Measurements from ENCODE around the gene XRCC3.

The XRCC3 gene

GRCh38 chr14:103715052-103716000 lies at the start of gene XRCC3, which contains the start of gene ZFYVE21 (continued):
- no peak for TF ChIP-seq ZNF175 (tag by site-specific recombination; IDR thresholded peaks at IDR 0.05)
- TF ChIP-seq ZBTB1 (tag by site-specific recombination; IDR thresholded peaks at IDR 0.05): no peak
- TF ChIP-seq ZNF529 (tag by site-specific recombination; IDR thresholded peaks at IDR 0.05; ENCODE audit: insufficient replicate concordance): no peak
- TF ChIP-seq, protein P1, sequence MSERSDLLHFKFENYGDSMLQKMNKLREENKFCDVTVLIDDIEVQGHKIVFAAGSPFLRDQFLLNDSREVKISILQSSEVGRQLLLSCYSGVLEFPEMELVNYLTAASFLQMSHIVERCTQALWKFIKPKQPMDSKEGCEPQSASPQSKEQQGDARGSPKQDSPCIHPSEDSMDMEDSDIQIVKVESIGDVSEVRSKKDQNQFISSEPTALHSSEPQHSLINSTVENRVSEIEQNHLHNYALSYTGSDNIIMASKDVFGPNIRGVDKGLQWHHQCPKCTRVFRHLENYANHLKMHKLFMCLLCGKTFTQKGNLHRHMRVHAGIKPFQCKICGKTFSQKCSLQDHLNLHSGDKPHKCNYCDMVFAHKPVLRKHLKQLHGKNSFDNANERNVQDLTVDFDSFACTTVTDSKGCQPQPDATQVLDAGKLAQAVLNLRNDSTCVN (tag by site-specific recombination; optimal IDR thresholded peaks at IDR 0.05): peak; percentile 62
- peak; percentile 62; the same call in 1 of the 2 replicates for TF ChIP-seq ZBTB44 (tag by site-specific recombination; IDR thresholded peaks at IDR 0.05)
- TF ChIP-seq SP2 (tag by site-specific recombination; IDR thresholded peaks at IDR 0.05): peak; percentile 99
- TF ChIP-seq, protein P2, sequence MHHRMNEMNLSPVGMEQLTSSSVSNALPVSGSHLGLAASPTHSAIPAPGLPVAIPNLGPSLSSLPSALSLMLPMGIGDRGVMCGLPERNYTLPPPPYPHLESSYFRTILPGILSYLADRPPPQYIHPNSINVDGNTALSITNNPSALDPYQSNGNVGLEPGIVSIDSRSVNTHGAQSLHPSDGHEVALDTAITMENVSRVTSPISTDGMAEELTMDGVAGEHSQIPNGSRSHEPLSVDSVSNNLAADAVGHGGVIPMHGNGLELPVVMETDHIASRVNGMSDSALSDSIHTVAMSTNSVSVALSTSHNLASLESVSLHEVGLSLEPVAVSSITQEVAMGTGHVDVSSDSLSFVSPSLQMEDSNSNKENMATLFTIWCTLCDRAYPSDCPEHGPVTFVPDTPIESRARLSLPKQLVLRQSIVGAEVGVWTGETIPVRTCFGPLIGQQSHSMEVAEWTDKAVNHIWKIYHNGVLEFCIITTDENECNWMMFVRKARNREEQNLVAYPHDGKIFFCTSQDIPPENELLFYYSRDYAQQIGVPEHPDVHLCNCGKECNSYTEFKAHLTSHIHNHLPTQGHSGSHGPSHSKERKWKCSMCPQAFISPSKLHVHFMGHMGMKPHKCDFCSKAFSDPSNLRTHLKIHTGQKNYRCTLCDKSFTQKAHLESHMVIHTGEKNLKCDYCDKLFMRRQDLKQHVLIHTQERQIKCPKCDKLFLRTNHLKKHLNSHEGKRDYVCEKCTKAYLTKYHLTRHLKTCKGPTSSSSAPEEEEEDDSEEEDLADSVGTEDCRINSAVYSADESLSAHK (tag by site-specific recombination; IDR thresholded peaks at IDR 0.05): no peak
- TF ChIP-seq ZBTB17 (tag by site-specific recombination; IDR thresholded peaks at IDR 0.05): peak; percentile 85
- TF ChIP-seq KLF7 (tag by site-specific recombination; IDR thresholded peaks at IDR 0.05; ENCODE audit: borderline replicate concordance): no peak
- TF ChIP-seq BCL11A (tag by site-specific recombination; IDR thresholded peaks at IDR 0.05; ENCODE audit: low read depth): no peak
- TF ChIP-seq SP7 (tag by site-specific recombination; IDR thresholded peaks at IDR 0.05): no peak
- peak; percentile 96 for TF ChIP-seq ZSCAN30 (tag by site-specific recombination; IDR thresholded peaks at IDR 0.05)
- TF ChIP-seq ZBTB21 (tag by site-specific recombination; IDR thresholded peaks at IDR 0.05): no peak
- TF ChIP-seq ZNF677 (tag by site-specific recombination; IDR thresholded peaks at IDR 0.05): 0 out of 2 replicates have a peak, but pooled peaks have one; percentile 37
- TF ChIP-seq ZNF837 (tag by site-specific recombination; IDR thresholded peaks at IDR 0.05): no peak
- no peak for TF ChIP-seq ZNF362 (tag by site-specific recombination; IDR thresholded peaks at IDR 0.05)
- no peak for TF ChIP-seq ZIC2 (tag by site-specific recombination; IDR thresholded peaks at IDR 0.05)
- no peak for TF ChIP-seq AEBP2 (tag by site-specific recombination; IDR thresholded peaks at IDR 0.05; ENCODE audit: borderline replicate concordance)
- no peak for TF ChIP-seq ZNF624 (tag by site-specific recombination; IDR thresholded peaks at IDR 0.05)
- TF ChIP-seq ZNF488 (tag by site-specific recombination; IDR thresholded peaks at IDR 0.05): no peak
- peak; percentile 78 for TF ChIP-seq GLIS1 (tag by site-specific recombination; IDR thresholded peaks at IDR 0.05)
- TF ChIP-seq KLF9 (tag by site-specific recombination; IDR thresholded peaks at IDR 0.05; ENCODE audit: low read depth): no peak
- TF ChIP-seq ZNF785 (tag by site-specific recombination; IDR thresholded peaks at IDR 0.05): no peak
- TF ChIP-seq ATF2 (tag by site-specific recombination; IDR thresholded peaks at IDR 0.05; ENCODE audit: low read depth): no peak
- TF ChIP-seq, protein P3, sequence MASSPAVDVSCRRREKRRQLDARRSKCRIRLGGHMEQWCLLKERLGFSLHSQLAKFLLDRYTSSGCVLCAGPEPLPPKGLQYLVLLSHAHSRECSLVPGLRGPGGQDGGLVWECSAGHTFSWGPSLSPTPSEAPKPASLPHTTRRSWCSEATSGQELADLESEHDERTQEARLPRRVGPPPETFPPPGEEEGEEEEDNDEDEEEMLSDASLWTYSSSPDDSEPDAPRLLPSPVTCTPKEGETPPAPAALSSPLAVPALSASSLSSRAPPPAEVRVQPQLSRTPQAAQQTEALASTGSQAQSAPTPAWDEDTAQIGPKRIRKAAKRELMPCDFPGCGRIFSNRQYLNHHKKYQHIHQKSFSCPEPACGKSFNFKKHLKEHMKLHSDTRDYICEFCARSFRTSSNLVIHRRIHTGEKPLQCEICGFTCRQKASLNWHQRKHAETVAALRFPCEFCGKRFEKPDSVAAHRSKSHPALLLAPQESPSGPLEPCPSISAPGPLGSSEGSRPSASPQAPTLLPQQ (tag by site-specific recombination; IDR thresholded peaks at IDR 0.05): peak; percentile 73; the same call in 1 of the 2 replicates
- no peak for TF ChIP-seq ZNF223 (tag by site-specific recombination; IDR thresholded peaks at IDR 0.05)

Data from HEK293 (cell line).